Neural cell (in vitro differentiated cells): Measurements from ENCODE around the gene HHIP. TPM values are rescaled to one million over a fixed set of nuclear protein-coding genes. Genes with fewer than 3 reads are reported as not detected.

ENCODE experiments used
- H2AFZ ChIP-seq: fragments of 200-600, 300-800 bp; sonication (generic), shearing (Covaris generic); 2 replicates; pipeline ENCODE4 v1.6.0; 2014; ENCODE audit warnings: low read depth, mild to moderate bottlenecking, antibody characterized with exemption, low read length, moderate library complexity
- H3F3A ChIP-seq: fragments of 200-600 bp; shearing (Covaris generic); 2 replicates; pipeline ENCODE4 v1.6.1; 2016; ENCODE audit warnings: mild to moderate bottlenecking, moderate library complexity, mixed read lengths, antibody characterized with exemption, low read length; ENCODE audit not compliant: insufficient read depth, poor library complexity, severe bottlenecking
- H3K27ac ChIP-seq: fragments of 200-600, 300-800 bp; sonication (generic), shearing (Covaris generic); 2 replicates; pipeline ENCODE4 v1.5.1; 2014; ENCODE audit warnings: mild to moderate bottlenecking, low read length, moderate library complexity
- H3K27me3 ChIP-seq: fragments of 300-800, 200-600 bp; sonication (generic), shearing (Covaris generic); 2 replicates; pipeline ENCODE4 v1.6.0; 2014; ENCODE audit warnings: mild to moderate bottlenecking, low read depth, low read length, moderate library complexity; ENCODE audit not compliant: insufficient read depth
- H3K36me3 ChIP-seq: fragments of 300-800, 200-600 bp; sonication (generic), shearing (Covaris generic); 2 replicates; pipeline ENCODE4 v1.5.1; 2014; ENCODE audit warnings: mild to moderate bottlenecking, antibody characterized with exemption, low read length, moderate library complexity; ENCODE audit not compliant: insufficient read depth
- H3K4me2 ChIP-seq: fragments of 300-800, 200-600 bp; sonication (generic), shearing (Covaris generic); 2 replicates; pipeline ENCODE4 v1.6.0; 2014; ENCODE audit warnings: mild to moderate bottlenecking, low read length
- H3K4me3 ChIP-seq: fragments of 300-800, 200-600 bp; sonication (generic), shearing (Covaris generic); 2 replicates; pipeline ENCODE4 v1.5.1; 2014; ENCODE audit warnings: mild to moderate bottlenecking, low read length, moderate library complexity
- H3K79me2 ChIP-seq: fragments of 200-600 bp; shearing (Covaris generic); replicated peaks from 2 replicates; pipeline ENCODE4 v1.6.0; 2014; ENCODE audit warnings: mild to moderate bottlenecking, low read length, moderate library complexity; ENCODE audit not compliant: insufficient read depth
- H3K9ac ChIP-seq: fragments of 300-800, 200-600 bp; sonication (generic), shearing (Covaris generic); 2 replicates; pipeline ENCODE4 v1.6.1; 2016; ENCODE audit warnings: mild to moderate bottlenecking, low read length, mixed read lengths
- H3K9me2 ChIP-seq: fragments of 200-600 bp; shearing (Covaris generic); 2 replicates; pipeline ENCODE4 v1.6.1; 2016; ENCODE audit warnings: mild to moderate bottlenecking, low read length, mixed read lengths; ENCODE audit not compliant: insufficient read depth
- H3K9me3 ChIP-seq: fragments of 200-600, 300-800 bp; sonication (generic), shearing (Covaris generic); 2 replicates; pipeline ENCODE4 v1.6.1; 2016; ENCODE audit warnings: mild to moderate bottlenecking, mixed run types, low read length, moderate library complexity, mixed read lengths
- H4K20me1 ChIP-seq: fragments of 200-600 bp; shearing (Covaris generic); 2 replicates; pipeline ENCODE4 v1.6.1; 2016; ENCODE audit warnings: mild to moderate bottlenecking, mixed run types; ENCODE audit not compliant: insufficient read depth
- CTCF ChIP-seq: fragments of 450-650 bp; IDR thresholded peaks from 2 replicates; pipeline ENCODE4 v1.5.1; 2014; ENCODE audit warnings: antibody characterized with exemption, mild to moderate bottlenecking, moderate library complexity; ENCODE audit not compliant: poor library complexity, severe bottlenecking
- EP300 ChIP-seq: fragments of 450-650 bp; conservative IDR thresholded peaks from 2 replicates; pipeline ENCODE4 v1.6.1; 2014; ENCODE audit warnings: antibody characterized with exemption, mild to moderate bottlenecking, moderate library complexity; ENCODE audit not compliant: poor library complexity, severe bottlenecking
- EZH2 ChIP-seq: fragments of 200-600, 300-800 bp; shearing (Covaris generic), sonication (generic); IDR thresholded peaks from 2 replicates; pipeline ENCODE4 v1.6.1; 2014; ENCODE audit warnings: antibody characterized with exemption, low read length, borderline replicate concordance, mild to moderate bottlenecking; ENCODE audit not compliant: insufficient read depth, poor library complexity, severe bottlenecking
- MXI1 ChIP-seq: fragments of 450-650 bp; conservative IDR thresholded peaks from 2 replicates; pipeline ENCODE4 v1.6.1; 2014; ENCODE audit warnings: antibody characterized with exemption, mild to moderate bottlenecking; ENCODE audit not compliant: poor library complexity, severe bottlenecking
- POLR2AphosphoS5 ChIP-seq: IDR thresholded peaks from 2 replicates; pipeline ENCODE4 v1.6.1; 2012
- RAD21 ChIP-seq: fragments of 450-650 bp; conservative IDR thresholded peaks from 2 replicates; pipeline ENCODE4 v1.6.1; 2014; ENCODE audit warnings: antibody characterized with exemption, mild to moderate bottlenecking, moderate library complexity
- REST ChIP-seq: IDR thresholded peaks from 2 replicates; pipeline ENCODE4 v1.6.1; 2012; ENCODE audit warnings: borderline replicate concordance
- SMC3 ChIP-seq: fragments of 450-650 bp; conservative IDR thresholded peaks from 2 replicates; pipeline ENCODE4 v1.6.1; 2014; ENCODE audit warnings: antibody characterized with exemption, mild to moderate bottlenecking, moderate library complexity; ENCODE audit not compliant: poor library complexity
- TAF1 ChIP-seq: IDR thresholded peaks from 2 replicates; pipeline ENCODE4 v1.6.1; 2012; ENCODE audit warnings: low read depth
- polyA plus RNA-seq: library from polyadenylated mRNA; depleted of rRNA; stranded (reverse); fragments of >200 nt; gene quantifications from 2 replicates; pipeline ENCODE4 v1.2.3, GENCODE V29; 2014

Gene HHIP
- polyA plus RNA-seq, 1 donor from 2014 or later, result not detected

GRCh38 chr4:144740316-144740715 is 94.4 kb downstream of the HHIP start:
- Histone ChIP-seq H3K27me3 (no peaks in the 10 kb centered on the region), H3F3A (no peaks in the 10 kb centered on the region), H3K4me3 (no peak overlapping the region), H3K79me2 (no peaks in the 10 kb centered on the region), H3K4me2 (no peak overlapping the region), H4K20me1 (no peaks in the 10 kb centered on the region), H3K9ac (no peak overlapping the region), H3K36me3 (no peaks in the 10 kb centered on the region), H3K9me2 (no peaks in the 10 kb centered on the region), H3K9me3 (no peaks in the 10 kb centered on the region), H3K27ac (no peak overlapping the region), H2AFZ (no peak overlapping the region)
- no peak for TF ChIP-seq SMC3
- TF ChIP-seq REST, result no peak
- no peak for TF ChIP-seq TAF1
- no peak for TF ChIP-seq EP300
- TF ChIP-seq CTCF, result no peak
- TF ChIP-seq RAD21, result no peak
- no peak for TF ChIP-seq MXI1
- TF ChIP-seq POLR2AphosphoS5, result no peak
- no peak for TF ChIP-seq EZH2

- TF ChIP-seq EP300 (no peak), TAF1 (no peak), REST (no peak), POLR2AphosphoS5 (no peak), MXI1 (no peak), CTCF (no peak), SMC3 (no peak), RAD21 (no peak), EZH2 (no peak)
Observed at GRCh38 chr4:144748814-144749555, 103.0 kb downstream of the HHIP start.

More at GRCh38 chr4:144748814-144749555, 103.0 kb downstream of the HHIP start:
- Histone ChIP-seq H3K4me2 (no peak overlapping the region), H3K27ac (no peak overlapping the region), H3K4me3 (no peak overlapping the region), H3K36me3 (no peaks in the 10 kb centered on the region), H4K20me1 (no peaks in the 10 kb centered on the region), H3K9me2 (no peaks in the 10 kb centered on the region), H3F3A (no peaks in the 10 kb centered on the region), H3K79me2 (no peaks in the 10 kb centered on the region), H3K9me3 (no peaks in the 10 kb centered on the region), H3K9ac (no peak overlapping the region), H2AFZ (no peak overlapping the region), H3K27me3 (no peaks in the 10 kb centered on the region)
